ENCODE results near the gene OLFM1.

OLFM1 gene

GRCh38 chr9:135073741-135074305 is 13.6 kb upstream of the OLFM1 start:
- H3K4me3 ChIP-seq (ENCODE audit: low read length): no peak overlapping the region
- no peak for DNase-seq (ENCODE audit: low read depth)
- no peak for TF ChIP-seq CTCF (conservative IDR thresholded peaks at IDR 0.05; ENCODE audit: low read depth, low read length)

GRCh38 chr9:135074354-135075233 is 12.9 kb upstream of the OLFM1 start:
- H3K4me3 ChIP-seq (ENCODE audit: low read length): no peak overlapping the region
- TF ChIP-seq CTCF (conservative IDR thresholded peaks at IDR 0.05; ENCODE audit: low read depth, low read length): no peak
- DNase-seq (ENCODE audit: low read depth): no peak

GRCh38 chr9:135075234-135076142 is 12.0 kb upstream of the OLFM1 start:
- TF ChIP-seq CTCF (conservative IDR thresholded peaks at IDR 0.05; ENCODE audit: low read depth, low read length): no peak
- no peak for DNase-seq (ENCODE audit: low read depth)
- H3K4me3 ChIP-seq (ENCODE audit: low read length): no peak overlapping the region

- no peak overlapping the region for H3K4me3 ChIP-seq (ENCODE audit: low read length)
- no peak for TF ChIP-seq CTCF (conservative IDR thresholded peaks at IDR 0.05; ENCODE audit: low read depth, low read length)
- no peak for DNase-seq (ENCODE audit: low read depth)
Observed at GRCh38 chr9:135076143-135076875, 11.2 kb upstream of the OLFM1 start.

- no peak for DNase-seq (ENCODE audit: low read depth)
- H3K4me3 ChIP-seq (ENCODE audit: low read length): no peak overlapping the region
- TF ChIP-seq CTCF (conservative IDR thresholded peaks at IDR 0.05; ENCODE audit: low read depth, low read length): no peak
Observed at GRCh38 chr9:135076876-135077430, 10.5 kb upstream of the OLFM1 start.

- TF ChIP-seq CTCF (conservative IDR thresholded peaks at IDR 0.05; ENCODE audit: low read depth, low read length): no peak
- no peak overlapping the region for H3K4me3 ChIP-seq (ENCODE audit: low read length)
- no peak for DNase-seq (ENCODE audit: low read depth)
Observed at GRCh38 chr9:135077497-135078200, 9.8 kb upstream of the OLFM1 start.
